Measurements from ENCODE around the gene REEP3. TPM values are rescaled to one million over a fixed set of nuclear protein-coding genes. Genes with fewer than 3 reads are reported as not detected.
A peak's percentile ranks its signal among the peaks of the same experiment; 100 is the strongest.

The REEP3 gene
- total and polyA plus RNA-seq, 2 of the 8 experiments (the other 6 are each of a cell fraction or from before 2014, with no cell fraction given) = 5.8 to 31.5 TPM

DNA sequence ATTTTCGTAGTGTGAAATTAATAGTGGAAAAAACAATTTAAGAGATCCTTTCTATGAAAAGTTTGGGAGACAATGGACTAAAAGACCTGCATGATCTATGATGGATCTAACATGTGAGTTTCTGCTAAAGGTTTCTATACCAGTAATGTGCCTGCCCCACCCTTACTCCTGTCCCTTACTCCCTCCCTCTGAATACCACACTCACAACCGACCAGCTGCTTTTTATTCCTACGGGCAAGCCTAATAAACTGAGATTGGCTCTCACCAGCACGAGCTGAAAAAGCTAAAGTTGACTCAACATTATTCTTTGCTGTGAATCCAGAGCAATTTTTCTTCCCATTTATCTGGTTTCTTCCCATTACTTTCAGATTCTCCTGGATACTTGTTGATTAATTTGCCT is 17.8 kb upstream of the REEP3 start:
- Histone ChIP-seq H4K8ac (ENCODE audit: extremely low read depth, insufficient read depth, low read length) (no peak overlapping the region), H3K9me3 (ENCODE audit: insufficient read depth in 2 of 2, low read depth in 1 of 2, low read length in 1 of 2) (no peaks in the 10 kb centered on the region), H4K5ac (ENCODE audit: insufficient read length, low read depth, low read length) (peak overlapping the region; percentile 31), H3K9ac (replicated peaks in 1 of 4; ENCODE audit: extremely low read depth in 1 of 4, low read depth in 3 of 4, low read length in 3 of 4) (no peak overlapping the region), H2AK5ac (ENCODE audit: low read depth, low read length) (no peak overlapping the region), H2BK15ac (ENCODE audit: low read length) (no peak overlapping the region; the same call in 1 of the 2 replicates), H3K23me2 (ENCODE audit: low read depth, low read length) (no peaks in the 10 kb centered on the region; the same call in 1 of the 2 replicates), H3K56ac (replicated peaks; ENCODE audit: insufficient read length, low read depth, low read length) (no peak overlapping the region), H3K18ac (ENCODE audit: extremely low read depth, low read length) (no peak overlapping the region), H2BK20ac (ENCODE audit: low read length) (no peak overlapping the region), H3K14ac (ENCODE audit: insufficient read length) (no peak overlapping the region), H3K27ac (ENCODE audit: low read depth, low read length) (0 out of 2 replicates have a peak overlapping the region, but pooled peaks have one; percentile 9), H3K4me2 (ENCODE audit: insufficient read depth in 1 of 2, low read depth in 2 of 2, low read length in 2 of 2) (no peak overlapping the region), H2BK12ac (ENCODE audit: low read depth, low read length) (no peak overlapping the region; the same call in 1 of the 2 replicates), H2AFZ (ENCODE audit: low read length) (no peak overlapping the region), H4K91ac (replicated peaks; ENCODE audit: insufficient read length, low read length) (no peak overlapping the region), H3K23ac (ENCODE audit: insufficient read length) (no peak overlapping the region), H3K4me3 (ENCODE audit: extremely low read depth in 1 of 4, insufficient read depth in 2 of 4, low read depth in 3 of 4, low read length in 4 of 4) (no peak overlapping the region), H3K27me3 (replicated peaks in 1 of 4; ENCODE audit: control insufficient read depth in 3 of 4, extremely low read depth in 1 of 4, insufficient read depth in 3 of 4, low read length in 3 of 4) (no peaks in the 10 kb centered on the region), H3K36me3 (ENCODE audit: control insufficient read depth in 2 of 4, insufficient read depth in 4 of 4, low read length in 3 of 4) (no peaks in the 10 kb centered on the region; a peak in 1 of 8 replicates), H2BK120ac (replicated peaks; ENCODE audit: low read depth, low read length) (no peak overlapping the region), H3K4ac (replicated peaks; ENCODE audit: insufficient read length, low read depth, low read length) (no peak overlapping the region), H2BK5ac (ENCODE audit: low read depth, low read length) (no peak overlapping the region), H4K20me1 (replicated peaks in 1 of 2; ENCODE audit: control insufficient read depth in 1 of 2, insufficient read depth in 2 of 2, low read length in 2 of 2) (no peaks in the 10 kb centered on the region), H3K79me1 (ENCODE audit: low read depth, low read length) (no peaks in the 10 kb centered on the region), H3K79me2 (ENCODE audit: control insufficient read depth in 1 of 2, insufficient read depth in 2 of 2, low read length in 2 of 2) (peaks cover 0 to 88% of the 10 kb centered on the region in 2 experiments; a peak in 2 of 4 replicates), H3K4me1 (replicated peaks in 1 of 4; ENCODE audit: control insufficient read depth in 3 of 4, insufficient read depth in 4 of 4, low read length in 3 of 4) (peaks cover 0 to 18% (median 12%) of the 10 kb centered on the region in 4 experiments; a peak in 6 of 7 replicates)
- FAIRE-seq (no peak), DNase-seq (ENCODE audit: low read depth in 1 of 2, low spot score in 2 of 2) (no peak)
- ChIA-PET POLR2A (ENCODE audit: partially characterized antibody) (interaction anchor here (0.6 to 8.4 kb wide), 8 partner anchors 11 to 234 kb away, joined by 3 to 49 read pairs (median 5); partner anchors contain the start of gene REEP3), CTCF (ENCODE audit: partially characterized antibody) (interaction anchor here (1.2 to 1.9 kb wide), 5 partner anchors 12 to 126 kb away, joined by 3 to 10 read pairs (median 5); no protein-coding TSS in a partner anchor)
- TF ChIP-seq YY1 (IDR thresholded peaks at IDR 0.05; ENCODE audit: low read depth, low read length) (no peak), NRF1 (IDR thresholded peaks at IDR 0.05; ENCODE audit: low read depth, low read length) (no peak), KDM4A (IDR thresholded peaks at IDR 0.05; ENCODE audit: low read depth, low read length, severe bottlenecking) (no peak), MAFK (IDR thresholded peaks at IDR 0.05; ENCODE audit: low read depth, low read length) (no peak), FOSL1 (IDR thresholded peaks at IDR 0.05; ENCODE audit: insufficient read depth, low read depth, low read length) (no peak), ATF3 (IDR thresholded peaks at IDR 0.05; ENCODE audit: insufficient read depth, low read depth, low read length) (no peak)
- WGBS, 2 experiments (ENCODE audit: extremely low coverage in 1 of 2, insufficient coverage in 1 of 2, insufficient read length in 1 of 2, insufficient replicate concordance in 2 of 2, low coverage in 1 of 2, low lambda C conversion rate in 2 of 2, missing lambda C conversion rate in 1 of 2) = 75% methylated on average over 4 of the region's 4 CpGs; no CpG with 5 or more reads in 1 of the 2 experiments

Data from H1 (cell line).